ENCODE data around the gene SGK2.
"Not testable (repeated sequence)": the region's sequence is repeated elsewhere in the genome, so short reads cannot be mapped to it uniquely, and the experiment has no call there.

SGK2 gene

DNA sequence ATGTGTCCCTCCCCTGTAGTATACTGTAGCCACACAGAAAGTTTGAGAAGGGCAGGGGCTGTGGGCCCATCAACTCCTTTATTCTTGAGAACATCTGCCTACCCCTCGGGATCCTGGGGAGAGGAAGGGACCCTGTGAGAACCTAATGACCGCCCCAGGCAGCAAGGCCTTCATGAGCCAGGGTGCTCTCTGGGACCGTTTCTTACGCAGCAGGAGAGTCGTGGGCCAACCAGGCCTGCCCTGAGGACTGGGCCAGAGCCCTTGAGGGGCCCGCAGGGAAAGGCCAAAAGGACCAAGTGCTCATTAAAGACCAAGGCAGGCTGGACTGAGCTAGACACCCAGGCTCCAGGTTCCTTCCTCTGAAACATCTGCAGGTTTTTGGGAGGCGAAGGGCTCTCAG, 5.2 kb downstream of the SGK2 start:
- no peak for DNase-seq (ENCODE audit: low read depth)

DNA sequence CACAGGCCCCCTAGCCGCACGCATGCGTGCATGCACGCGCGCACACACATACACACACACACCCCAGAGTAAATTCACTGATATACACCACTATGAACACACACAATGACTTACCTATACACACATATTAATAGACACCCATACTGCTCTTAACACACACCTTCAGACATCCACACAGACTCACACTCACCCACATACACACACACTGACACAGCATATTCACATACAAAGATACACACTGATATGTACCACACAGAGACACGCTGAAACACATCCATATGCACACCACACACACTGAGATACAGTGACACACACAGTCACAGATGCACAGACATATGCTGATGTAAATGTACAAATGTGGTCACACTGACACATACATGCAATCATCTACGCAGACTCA, 5.6 kb downstream of the SGK2 start:
- DNase-seq (ENCODE audit: low read depth): no peak

DNA sequence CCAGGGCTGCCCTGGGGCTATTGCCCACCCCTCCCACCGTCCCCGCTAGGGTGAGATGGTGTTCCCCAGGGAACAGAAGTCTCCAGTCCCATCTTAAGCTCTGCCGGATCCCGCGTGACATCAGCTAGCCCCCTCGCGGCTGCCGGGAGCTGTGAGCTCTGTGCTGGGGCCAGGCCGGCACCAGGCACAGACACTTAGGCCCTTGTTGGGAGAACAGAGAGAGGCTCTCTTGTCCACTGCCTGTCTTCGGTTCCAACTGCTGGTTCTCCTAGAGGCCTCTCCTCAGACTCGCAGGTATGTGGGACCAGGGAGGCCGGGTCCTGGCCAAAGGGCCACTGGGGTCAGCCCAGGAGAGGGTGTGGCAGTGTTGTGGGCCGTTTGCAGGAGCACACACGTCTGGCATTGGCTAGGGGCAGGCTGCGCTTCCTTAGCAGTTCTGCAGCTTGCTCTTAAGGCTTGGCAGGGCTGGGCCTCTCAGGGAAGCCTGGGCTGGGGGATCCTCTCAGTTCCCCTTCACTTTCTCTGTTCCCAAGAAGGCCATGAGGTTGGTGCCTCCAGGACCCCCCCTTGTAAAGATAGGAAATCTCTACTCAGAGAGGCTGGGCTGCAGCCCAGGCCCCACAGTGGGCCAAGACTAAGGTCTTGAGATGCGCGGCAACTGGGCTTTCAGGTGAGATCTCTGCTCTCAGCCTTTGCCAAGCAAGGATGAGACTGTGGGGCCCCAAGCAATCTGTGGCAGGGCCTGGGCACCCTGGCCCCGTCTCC, 6.3 kb downstream of the SGK2 start:
- DNase-seq (ENCODE audit: low read depth): no peak

DNA sequence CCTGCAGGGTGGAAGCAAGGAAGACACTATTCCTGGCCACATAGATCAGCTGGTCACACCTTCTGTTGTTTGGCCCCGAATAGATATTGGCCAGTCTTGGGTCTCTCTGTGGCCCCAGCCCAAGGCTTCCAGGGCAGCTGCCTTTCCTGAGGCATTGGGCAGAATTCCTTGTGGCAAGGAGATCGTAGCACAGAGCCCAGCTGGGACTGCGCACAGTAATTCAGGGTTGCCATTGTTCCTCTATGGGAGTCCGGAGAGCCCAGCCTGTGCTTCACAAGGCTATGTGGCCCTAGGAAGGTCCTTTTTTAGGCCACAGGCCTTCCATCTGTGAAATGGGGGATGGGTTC, 6.9 kb downstream of the SGK2 start:
- DNase-seq (ENCODE audit: low read depth): no peak

DNA sequence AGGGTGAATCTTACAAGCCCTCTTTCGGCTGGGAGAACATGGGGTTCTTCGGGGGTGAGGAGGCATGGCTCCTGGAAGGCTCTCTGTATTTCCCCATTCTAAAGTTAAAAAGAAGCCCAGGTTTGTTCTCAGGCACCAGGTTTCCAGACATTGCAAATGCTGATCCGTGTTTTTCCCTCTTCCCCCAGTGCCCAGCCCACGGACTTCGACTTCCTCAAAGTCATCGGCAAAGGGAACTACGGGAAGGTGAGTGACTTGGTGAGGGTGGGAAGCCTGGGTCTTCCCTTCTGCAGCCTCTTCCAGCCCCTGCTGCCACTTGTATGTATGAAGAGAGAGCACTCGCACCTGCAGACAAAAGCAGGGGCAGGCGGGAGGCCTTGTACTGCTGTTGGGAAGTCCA, 8.7 kb downstream of the SGK2 start:
- DNase-seq (ENCODE audit: low read depth): no peak

DNA sequence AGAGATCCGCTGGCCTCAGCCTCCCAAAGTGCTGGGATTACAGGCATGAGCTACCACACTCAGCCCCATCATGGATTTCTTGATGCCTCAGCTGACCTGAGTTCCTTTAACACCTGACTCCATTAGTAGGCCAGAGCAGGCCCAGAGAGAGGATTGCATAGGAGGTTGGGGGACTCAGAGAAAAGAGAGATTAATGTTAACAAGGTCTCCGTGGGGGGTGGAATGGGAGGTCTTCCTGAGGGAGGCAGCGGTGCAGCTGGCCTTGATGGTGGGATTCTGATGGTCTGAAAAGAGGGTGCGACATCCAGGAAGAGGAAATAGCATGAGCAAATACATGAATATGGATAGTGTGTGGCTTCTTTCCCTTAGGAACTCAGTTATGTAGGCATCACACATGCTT, 9.9 kb downstream of the SGK2 start:
- no peak for DNase-seq (ENCODE audit: low read depth)

DNA sequence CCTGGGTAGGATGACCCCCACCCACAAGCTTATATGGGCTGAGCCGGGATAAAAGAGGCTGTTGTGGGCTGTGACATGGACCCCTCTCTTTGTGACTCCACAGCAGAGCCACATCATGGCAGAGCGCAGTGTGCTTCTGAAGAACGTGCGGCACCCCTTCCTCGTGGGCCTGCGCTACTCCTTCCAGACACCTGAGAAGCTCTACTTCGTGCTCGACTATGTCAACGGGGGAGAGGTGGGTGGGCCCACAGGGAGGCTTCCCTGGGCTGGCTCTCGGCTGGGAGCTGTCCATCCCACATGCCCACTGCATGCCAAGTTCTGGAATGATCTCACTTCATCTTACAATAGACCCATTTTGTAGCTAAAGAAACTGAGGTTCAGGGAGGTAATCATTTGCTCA, 10.5 kb downstream of the SGK2 start:
- no peak for DNase-seq (ENCODE audit: low read depth)

DNA sequence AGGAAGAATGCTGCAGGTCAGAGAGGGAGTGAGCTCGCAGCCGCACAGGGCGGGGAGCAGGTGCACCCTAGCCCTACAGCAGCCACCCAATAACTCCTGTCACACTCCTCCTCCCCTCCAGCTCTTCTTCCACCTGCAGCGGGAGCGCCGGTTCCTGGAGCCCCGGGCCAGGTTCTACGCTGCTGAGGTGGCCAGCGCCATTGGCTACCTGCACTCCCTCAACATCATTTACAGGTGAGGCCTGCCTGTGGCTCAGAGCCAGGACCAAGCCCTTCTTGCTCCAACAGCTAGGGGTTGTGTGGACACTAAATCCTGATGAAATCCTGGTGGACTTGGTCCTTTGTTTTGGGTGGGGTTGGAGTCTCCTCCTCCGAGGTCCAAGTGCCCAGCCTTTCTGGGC, 11.7 kb downstream of the SGK2 start:
- no peak for DNase-seq (ENCODE audit: low read depth)

DNA sequence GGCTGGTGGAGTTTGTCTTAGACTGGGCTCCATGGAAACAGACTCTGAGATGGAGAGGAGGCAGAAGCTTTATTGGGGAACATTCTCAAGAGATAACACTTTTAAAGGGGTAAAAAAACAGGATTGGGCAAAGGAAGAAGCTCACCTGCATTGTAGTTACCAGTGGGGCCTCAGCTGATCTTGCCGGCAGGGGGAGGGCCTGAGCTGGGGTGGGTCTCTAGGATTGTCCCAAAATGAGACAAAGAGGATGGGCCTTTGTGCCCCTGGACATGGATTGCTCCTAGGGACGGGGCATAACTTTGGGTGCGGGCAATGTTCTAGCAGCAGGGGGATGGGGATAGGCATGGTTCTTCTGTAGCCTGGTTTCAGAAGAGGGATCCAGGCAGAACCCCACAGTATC, 12.5 kb downstream of the SGK2 start:
- no peak for DNase-seq (ENCODE audit: low read depth)

DNA sequence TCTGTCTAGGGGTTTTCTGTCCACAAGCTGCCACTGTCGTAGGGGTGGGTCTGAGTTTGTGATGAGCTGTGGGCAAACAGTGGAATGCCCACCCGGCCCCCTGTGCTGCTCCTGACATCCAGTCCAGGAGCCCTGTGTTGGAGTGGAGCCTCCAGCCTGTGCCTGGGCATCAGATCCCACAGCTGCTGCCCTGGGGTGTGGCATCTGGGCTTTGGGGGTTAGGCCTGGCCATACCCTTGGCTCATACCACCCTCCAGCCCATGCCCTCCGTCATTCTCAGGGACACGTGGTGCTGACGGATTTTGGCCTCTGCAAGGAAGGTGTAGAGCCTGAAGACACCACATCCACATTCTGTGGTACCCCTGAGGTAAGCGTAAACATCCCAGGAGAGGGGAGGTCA, 12.9 kb downstream of the SGK2 start:
- no peak for DNase-seq (ENCODE audit: low read depth)

DNA sequence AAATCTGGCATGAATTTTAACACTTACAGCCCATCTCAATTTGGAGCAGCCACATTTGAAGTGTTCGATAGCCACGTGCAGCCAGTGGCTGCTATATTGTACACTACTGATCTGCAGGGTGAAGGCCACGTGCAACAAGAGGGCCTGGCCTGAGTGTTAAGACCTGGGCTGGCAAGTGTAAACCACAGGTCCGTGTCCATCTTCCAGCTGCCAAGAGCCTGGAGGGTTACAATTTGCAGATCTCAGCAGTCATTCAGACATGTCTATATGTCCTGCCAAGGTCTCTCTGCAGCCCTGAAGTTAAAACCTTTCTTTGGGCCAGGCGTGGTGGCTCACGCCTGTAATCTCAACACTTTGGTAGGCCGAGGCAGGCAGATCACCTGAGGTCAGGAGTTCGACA, 14.1 kb downstream of the SGK2 start:
- no peak for DNase-seq (ENCODE audit: low read depth)

DNA sequence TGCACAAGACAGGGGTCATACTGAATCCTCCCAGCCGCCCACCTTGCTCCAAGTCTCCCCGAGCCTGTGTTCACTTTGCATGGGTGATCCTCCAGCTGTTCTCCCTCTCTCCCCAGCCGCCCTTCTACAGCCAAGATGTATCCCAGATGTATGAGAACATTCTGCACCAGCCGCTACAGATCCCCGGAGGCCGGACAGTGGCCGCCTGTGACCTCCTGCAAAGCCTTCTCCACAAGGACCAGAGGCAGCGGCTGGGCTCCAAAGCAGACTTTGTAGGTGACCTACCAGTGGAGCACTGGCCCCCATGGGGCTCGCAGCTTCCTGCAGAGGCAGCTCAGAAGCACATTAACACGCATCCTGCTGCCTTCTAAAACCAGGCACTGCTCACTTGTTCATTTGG, 17.3 kb downstream of the SGK2 start:
- no peak for DNase-seq (ENCODE audit: low read depth)

DNA sequence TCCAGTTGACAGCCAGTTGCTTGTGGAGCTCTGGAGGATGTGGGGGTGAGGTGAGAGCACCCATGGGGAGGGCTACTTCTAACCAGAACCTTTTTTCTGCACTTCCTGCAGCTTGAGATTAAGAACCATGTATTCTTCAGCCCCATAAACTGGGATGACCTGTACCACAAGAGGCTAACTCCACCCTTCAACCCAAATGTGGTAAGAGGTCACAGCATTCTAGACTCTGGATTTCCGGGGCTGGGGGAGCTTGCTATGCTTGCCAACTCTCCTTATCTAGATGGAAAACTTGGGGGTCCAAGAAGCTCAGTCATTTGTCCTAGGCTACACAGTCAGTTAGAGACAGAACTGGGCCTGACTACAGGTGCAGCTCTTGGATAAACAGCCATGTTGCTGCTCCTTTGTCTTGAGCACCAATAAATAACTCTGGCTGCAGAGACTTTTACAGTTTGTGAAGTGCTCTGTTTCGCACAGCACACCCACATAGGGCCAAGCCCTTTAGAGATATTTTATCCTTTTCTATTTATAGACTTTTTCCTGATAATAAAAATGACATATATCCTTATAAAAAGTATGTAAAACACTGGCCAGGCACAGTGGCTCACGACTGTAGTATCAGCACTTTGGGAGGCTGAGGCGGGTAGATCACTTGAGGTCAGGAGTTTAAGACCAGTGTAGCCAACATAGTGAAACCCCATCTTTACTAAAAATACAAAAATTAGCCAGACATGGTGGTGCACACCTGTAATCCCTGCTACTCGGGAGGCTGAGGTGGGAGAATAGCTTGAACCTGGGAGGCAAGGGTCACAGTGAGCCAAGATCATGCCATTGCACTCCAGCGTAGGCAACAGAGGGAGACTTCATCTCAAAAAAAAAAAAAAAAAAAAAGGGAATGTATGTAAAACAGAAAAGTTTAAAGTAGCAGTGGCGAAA, 21.3 kb downstream of the SGK2 start:
- no peak for DNase-seq (ENCODE audit: low read depth)

DNA sequence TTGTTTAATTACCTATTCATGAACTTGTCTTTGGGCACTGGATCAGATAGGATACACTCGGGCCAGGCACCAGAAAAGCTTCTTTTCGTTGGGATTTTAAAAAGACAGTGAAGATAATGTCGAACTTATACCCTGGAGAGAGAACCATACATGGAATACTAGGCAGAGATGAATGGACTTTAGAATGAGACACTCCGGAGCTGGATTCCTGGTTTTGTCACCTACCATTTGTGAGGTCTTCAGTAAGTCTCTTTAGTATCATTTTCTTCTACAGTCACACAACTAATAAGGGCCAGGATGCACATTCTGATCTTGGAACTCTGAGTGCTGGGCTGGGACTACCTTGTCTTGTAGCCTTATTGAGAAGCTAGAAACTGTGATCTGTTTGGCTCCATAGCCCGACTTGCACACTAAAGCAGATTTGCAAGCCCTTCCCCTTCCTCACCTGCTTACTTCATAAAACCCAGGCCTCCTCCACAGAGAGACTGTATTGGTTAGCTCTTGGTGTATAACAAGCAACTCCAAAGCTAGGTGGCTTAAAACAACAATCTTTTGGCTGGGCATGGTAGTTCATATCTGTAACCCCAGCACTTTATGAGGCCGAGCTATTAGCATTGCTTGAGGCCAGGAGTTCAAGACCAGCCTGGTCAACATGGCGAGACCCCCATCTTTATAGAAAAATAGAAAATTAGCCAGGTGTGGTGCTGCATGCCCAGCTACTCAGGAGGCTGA, 24.5 kb downstream of the SGK2 start:
- DNase-seq (ENCODE audit: low read depth): no peak

DNA sequence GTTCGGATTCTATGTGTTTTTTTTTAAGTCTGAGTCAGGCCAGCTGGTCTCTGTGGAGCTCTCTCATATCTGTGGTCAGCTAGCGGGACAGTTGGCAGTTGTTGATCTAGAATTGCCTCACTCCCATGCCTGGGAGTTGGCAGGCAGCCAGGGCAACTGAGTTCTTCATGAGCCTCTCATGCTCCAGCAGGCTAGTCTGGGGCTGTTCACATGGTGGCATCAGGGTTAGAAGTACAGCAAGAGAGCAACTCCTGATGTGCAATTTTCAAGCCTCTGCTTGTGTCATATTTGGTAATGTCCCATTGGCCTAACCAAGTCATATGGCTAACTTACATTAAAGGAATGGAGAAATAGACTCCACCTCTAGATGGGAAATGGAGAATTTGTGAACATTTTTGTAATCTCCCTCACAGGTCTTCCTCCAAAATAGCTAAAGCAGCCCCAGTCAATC, 25.2 kb downstream of the SGK2 start:
- DNase-seq (ENCODE audit: low read depth): no peak

DNA sequence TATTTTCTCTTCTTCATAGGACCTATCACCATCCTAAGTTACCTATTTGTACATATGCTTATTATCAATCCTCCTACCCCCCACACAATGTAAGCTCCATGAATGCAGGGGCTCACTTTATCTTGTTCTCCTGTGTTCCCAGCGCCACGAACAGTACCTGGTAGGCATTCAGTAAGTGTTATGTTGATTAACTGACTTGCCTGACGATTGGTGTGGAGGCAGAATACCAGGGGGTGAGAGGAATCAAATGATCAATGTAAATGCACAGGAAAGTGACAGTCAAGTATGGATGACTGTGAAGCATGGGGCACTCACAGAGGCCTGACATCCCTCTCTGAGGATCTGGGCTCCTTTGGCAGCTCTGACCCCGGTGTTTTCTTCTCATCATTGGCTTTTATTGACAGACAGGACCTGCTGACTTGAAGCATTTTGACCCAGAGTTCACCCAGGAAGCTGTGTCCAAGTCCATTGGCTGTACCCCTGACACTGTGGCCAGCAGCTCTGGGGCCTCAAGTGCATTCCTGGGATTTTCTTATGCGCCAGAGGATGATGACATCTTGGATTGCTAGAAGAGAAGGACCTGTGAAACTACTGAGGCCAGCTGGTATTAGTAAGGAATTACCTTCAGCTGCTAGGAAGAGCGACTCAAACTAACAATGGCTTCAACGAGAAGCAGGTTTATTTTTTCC, 25.8 kb downstream of the SGK2 start:
- no peak for DNase-seq (ENCODE audit: low read depth)

DNA sequence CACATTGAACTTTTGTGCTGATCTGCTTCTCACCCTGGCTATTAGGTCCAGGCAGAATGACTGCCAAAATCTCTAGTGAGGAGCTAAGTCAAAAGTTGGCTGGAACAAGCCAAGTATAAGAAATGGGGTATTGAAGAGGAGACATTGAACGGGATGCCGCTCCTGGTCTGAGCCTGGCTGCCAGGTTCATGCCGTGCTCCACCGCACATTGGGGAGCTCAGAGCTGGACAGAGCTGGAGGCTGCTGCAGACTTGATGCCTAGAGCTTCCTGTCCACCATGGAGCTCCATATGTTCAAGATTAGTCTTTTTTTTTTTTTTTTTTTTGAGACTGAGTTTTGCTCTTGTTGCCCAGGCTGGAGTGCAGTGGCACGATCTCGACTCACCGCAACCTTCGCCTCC, 27.8 kb downstream of the SGK2 start:
- DNase-seq (ENCODE audit: low read depth): no peak

DNA sequence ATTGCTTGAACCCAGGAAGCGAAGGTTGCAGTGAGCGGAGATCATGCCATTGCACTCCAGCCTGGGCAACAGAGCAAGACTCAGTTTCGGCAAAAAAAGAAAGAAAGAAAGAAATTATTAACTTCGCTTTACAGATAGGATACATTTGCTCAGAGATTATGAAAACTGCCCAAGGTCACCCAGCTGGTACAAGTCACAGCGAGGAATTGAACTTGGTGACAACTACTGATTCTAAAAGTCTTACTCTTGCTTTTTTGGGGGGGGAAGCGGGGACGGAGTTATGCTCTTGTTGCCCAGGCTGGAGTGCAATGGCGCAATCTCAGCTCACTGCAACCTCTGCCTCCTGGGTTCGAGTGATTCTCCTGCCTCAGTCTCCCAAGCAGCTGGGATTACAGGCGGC, 29.7 kb downstream of the SGK2 start:
- not testable (repeated sequence) for DNase-seq (ENCODE audit: low read depth)

DNA sequence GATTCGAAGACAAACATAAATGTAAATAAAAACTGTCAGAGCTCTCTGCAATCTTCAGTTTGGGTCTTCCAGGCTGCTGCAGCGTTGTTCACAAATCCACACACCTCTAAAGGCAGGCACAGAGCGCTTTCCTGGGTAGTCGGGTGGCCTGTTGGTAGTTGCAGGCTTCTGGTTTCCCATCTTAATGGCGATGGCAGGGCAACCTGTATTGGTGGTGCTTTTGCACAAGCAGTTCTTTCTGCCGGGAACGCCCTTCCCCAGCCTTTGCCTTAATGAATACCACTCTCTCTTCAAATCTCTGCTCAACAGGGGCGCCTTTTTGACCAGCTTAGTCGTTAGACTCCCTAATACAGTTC, 31.2 kb downstream of the SGK2 start:
- DNase-seq (ENCODE audit: low read depth): no peak

DNA sequence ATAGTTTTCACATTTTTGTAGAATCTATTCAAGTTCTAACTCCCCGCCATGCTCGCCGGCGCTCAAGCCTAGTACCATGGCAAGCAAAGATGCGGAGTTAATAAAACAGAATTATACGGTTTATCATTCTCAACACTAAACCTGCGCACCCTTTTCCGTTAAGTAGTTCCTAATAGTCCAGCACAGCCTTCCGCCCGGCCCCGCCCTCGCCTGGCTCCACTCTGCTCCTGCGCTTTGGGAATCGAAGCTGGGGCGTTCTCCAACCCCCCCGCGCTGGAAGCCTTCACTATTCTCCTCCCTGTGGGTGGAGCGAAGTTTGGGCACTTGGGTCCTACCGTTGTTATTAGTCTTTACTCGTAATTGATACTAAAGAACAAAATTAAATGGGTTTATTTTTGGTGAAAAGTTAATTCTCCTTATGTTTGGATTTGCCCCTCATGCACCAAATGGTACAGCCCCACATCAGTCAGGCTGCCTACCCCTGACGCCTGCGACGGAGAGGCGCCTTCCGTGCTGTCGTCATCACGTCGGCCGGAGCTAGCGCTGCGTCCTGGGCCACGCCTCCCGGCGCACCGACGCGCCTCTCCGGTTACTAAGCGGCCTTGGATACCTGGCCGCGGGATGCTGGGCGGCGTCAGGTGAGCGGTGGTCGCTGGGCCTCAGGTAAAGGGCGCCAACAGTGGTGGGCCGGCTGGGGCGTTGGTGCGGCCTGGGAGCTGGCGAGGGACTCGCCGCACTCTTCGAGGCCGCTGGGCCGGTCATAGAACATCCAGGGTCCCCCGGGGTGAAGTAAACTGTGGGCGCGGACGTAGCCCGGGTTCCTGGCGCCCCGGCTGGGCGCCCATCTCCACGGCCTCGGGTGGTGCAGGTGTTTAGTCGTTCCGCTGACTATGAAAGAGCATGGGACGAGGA, 31.8 kb downstream of the SGK2 start, which contains the start of gene IFT52:
Gene IFT52, plus strand, starts transcription at position 546 of the 912 bp plus-strand sequence. CDS start 3,762 bp downstream, outside the sequence.
- peak; percentile 77 for DNase-seq (ENCODE audit: low read depth)

DNA sequence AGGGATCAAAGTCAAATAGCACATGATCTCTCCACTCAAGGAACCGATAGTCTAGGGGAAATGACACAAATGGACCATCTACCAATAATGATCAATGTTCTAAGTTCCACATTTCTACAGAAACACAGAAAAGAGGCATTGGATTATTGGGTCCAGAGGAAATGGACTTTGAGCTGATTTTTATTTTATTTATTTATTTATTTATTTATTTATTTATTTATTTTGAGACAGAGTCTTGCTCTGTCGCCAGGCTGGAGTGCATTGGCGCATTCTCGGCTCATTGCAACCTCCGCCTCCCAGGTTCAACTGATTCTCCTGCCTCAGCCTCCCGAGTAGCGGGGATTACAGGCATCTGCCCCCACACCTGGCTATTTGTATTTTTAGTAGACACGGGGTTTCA, 43.1 kb downstream of the SGK2 start:
- not testable (repeated sequence) for DNase-seq (ENCODE audit: low read depth)

Data from stimulated activated CD8-positive, alpha-beta memory T cell treated with anti-CD3 and anti-CD28 coated beads, Interleukin-15, amount 100 ng/mL, for 1 hour (primary cell).